ENCODE results near the gene ESD. TPM values are rescaled to one million over a fixed set of nuclear protein-coding genes. Genes with fewer than 3 reads are reported as not detected.

Gene ESD
- total and polyA plus RNA-seq, 2 experiments from 2014 or later, result 61.0 to 123 TPM

GRCh38 chr13:46810440-46810839 lies 13.5 kb upstream of the ESD start:
- H3K4me2 ChIP-seq, result no peak overlapping the region
- no peaks in the 10 kb centered on the region for H3K79me2 ChIP-seq (replicated peaks; ENCODE audit: insufficient read depth)
- no peak for TF ChIP-seq ZNF331 (CRISPR knock-in tag; IDR thresholded peaks at IDR 0.05; ENCODE audit: low read depth)
- TF ChIP-seq CREB1 (CRISPR knock-in tag; IDR thresholded peaks at IDR 0.05; ENCODE audit: low read depth), result no peak
- no peak for TF ChIP-seq NANOG (IDR thresholded peaks at IDR 0.05; ENCODE audit: borderline replicate concordance)
- no peak for TF ChIP-seq EZH2 (IDR thresholded peaks at IDR 0.05; ENCODE audit: low read depth, unreplicated experiment)
- TF ChIP-seq STAT1 (IDR thresholded peaks at IDR 0.05; ENCODE audit: unreplicated experiment), result no peak
- TF ChIP-seq EZH2phosphoT487 (IDR thresholded peaks at IDR 0.05; ENCODE audit: unreplicated experiment), result no peak
- no peak for TF ChIP-seq ZNF114 (CRISPR knock-in tag; IDR thresholded peaks at IDR 0.05)
- no peak for TF ChIP-seq REST (IDR thresholded peaks at IDR 0.05; ENCODE audit: unreplicated experiment)
- TF ChIP-seq POLR2AphosphoS5 (IDR thresholded peaks at IDR 0.05; ENCODE audit: low read depth), result no peak
- no peak for TF ChIP-seq JUNB (IDR thresholded peaks at IDR 0.05; ENCODE audit: unreplicated experiment)
- TF ChIP-seq, protein P1, sequence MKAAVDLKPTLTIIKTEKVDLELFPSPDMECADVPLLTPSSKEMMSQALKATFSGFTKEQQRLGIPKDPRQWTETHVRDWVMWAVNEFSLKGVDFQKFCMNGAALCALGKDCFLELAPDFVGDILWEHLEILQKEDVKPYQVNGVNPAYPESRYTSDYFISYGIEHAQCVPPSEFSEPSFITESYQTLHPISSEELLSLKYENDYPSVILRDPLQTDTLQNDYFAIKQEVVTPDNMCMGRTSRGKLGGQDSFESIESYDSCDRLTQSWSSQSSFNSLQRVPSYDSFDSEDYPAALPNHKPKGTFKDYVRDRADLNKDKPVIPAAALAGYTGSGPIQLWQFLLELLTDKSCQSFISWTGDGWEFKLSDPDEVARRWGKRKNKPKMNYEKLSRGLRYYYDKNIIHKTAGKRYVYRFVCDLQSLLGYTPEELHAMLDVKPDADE (IDR thresholded peaks at IDR 0.05), result no peak
- TF ChIP-seq ZNF462 (CRISPR knock-in tag; IDR thresholded peaks at IDR 0.05), result no peak
- no peak for TF ChIP-seq CTCF (conservative IDR thresholded peaks at IDR 0.05; ENCODE audit: low read depth in 2 of 2)
- H3K4me3 ChIP-seq, result no peak overlapping the region
- no peaks in the 10 kb centered on the region; the same call in 2 of the 3 replicates for H3K36me3 Mint-ChIP-seq (ENCODE audit: low read depth)
- no peaks in the 10 kb centered on the region for H3K9me2 ChIP-seq (ENCODE audit: insufficient read depth)
- H3K27me3 Mint-ChIP-seq (ENCODE audit: insufficient read depth, low read depth, poor library complexity), result no peaks in the 10 kb centered on the region
- peaks cover 12% of the 10 kb centered on the region; the same call in 2 of the 3 replicates for H3K9me3 Mint-ChIP-seq
- ATAC-seq (no peak), DNase-seq (ENCODE audit: low spot score) (no peak)
- no peaks in the 10 kb centered on the region for H3K4me1 ChIP-seq (ENCODE audit: insufficient read depth)
- no peaks in the 10 kb centered on the region for H3K27me3 ChIP-seq (ENCODE audit: insufficient read depth)
- H3K4me1 Mint-ChIP-seq, result no peaks in the 10 kb centered on the region
- H4K20me1 ChIP-seq (replicated peaks; ENCODE audit: insufficient read depth), result no peaks in the 10 kb centered on the region
- no peak overlapping the region for H3K27ac ChIP-seq (ENCODE audit: low read depth)
- H2AFZ ChIP-seq, result no peak overlapping the region
- H3F3A ChIP-seq (replicated peaks; ENCODE audit: low read depth), result no peaks in the 10 kb centered on the region
- no peaks in the 10 kb centered on the region for H3K36me3 ChIP-seq (ENCODE audit: insufficient read depth)
- H3K27ac Mint-ChIP-seq, result no peak overlapping the region
- H3K4me3 Mint-ChIP-seq, result no peak overlapping the region
